H1 (cell line): Measurements from ENCODE around the gene DOLK. TPM values are rescaled to one million over a fixed set of nuclear protein-coding genes. Genes with fewer than 3 reads are reported as not detected.
A peak's percentile ranks its signal among the peaks of the same experiment; 100 is the strongest.

Source experiments
- CTCF ChIA-PET: fragments of 300-600 bp; sonication (Branson Sonifier 250); formaldehyde crosslinking; loops from one replicate; lab custom pipeline; 2021; ENCODE audit not compliant: partially characterized antibody; lab: Charles Lee
- POLR2A ChIA-PET: fragments of 300-600 bp; sonication (Branson Sonifier 250); formaldehyde crosslinking; loops from one replicate; lab custom pipeline; 2021; ENCODE audit warnings: inconsistent platforms; ENCODE audit not compliant: partially characterized antibody; lab: Charles Lee
- DNase-seq, 2 experiments: peaks; one replicate each; pipeline versions ENCODE4 v3.0.0 to v3.0.0-alpha.2; 2010 to 2022; ENCODE audit warnings: low spot score in 2 of 2, low read depth in 1 of 2, mixed read lengths in 1 of 2
- FAIRE-seq: peaks from 2 replicates; lab custom pipeline; 2011; peaks lifted over from hg19 to GRCh38; lab: Jason Lieb, UNC
- H2AFZ ChIP-seq: 2 replicates; pipeline ENCODE4 v1.8.1; 2012; ENCODE audit warnings: low read length, inconsistent platforms
- H2AK5ac ChIP-seq: 2 replicates; pipeline ENCODE4 v1.6.1; 2013; ENCODE audit warnings: low read depth, low read length
- H2BK120ac ChIP-seq: replicated peaks from 2 replicates; pipeline ENCODE3; 2013; ENCODE audit warnings: low read depth, low read length, inconsistent platforms
- H2BK12ac ChIP-seq: 2 replicates; pipeline ENCODE4 v1.6.1; 2013; ENCODE audit warnings: low read depth, low read length
- H2BK15ac ChIP-seq: 2 replicates; pipeline ENCODE4 v1.6.1; 2013; ENCODE audit warnings: low read length
- H2BK20ac ChIP-seq: 2 replicates; pipeline ENCODE4 v1.6.1; 2013; ENCODE audit warnings: low read length
- H2BK5ac ChIP-seq: 2 replicates; pipeline ENCODE4 v1.6.1; 2013; ENCODE audit warnings: low read depth, low read length
- H3K14ac ChIP-seq: 2 replicates; pipeline ENCODE4 v1.6.1; 2013; ENCODE audit warnings: inconsistent platforms; ENCODE audit not compliant: insufficient read length
- H3K18ac ChIP-seq: 2 replicates; pipeline ENCODE4 v1.6.1; 2013; ENCODE audit warnings: low read length; ENCODE audit errors: extremely low read depth
- H3K23ac ChIP-seq: 2 replicates; pipeline ENCODE4 v1.6.1; 2013; ENCODE audit warnings: inconsistent platforms; ENCODE audit not compliant: insufficient read length
- H3K23me2 ChIP-seq: 2 replicates; pipeline ENCODE4 v1.6.1; 2013; ENCODE audit warnings: low read depth, low read length
- H3K27ac ChIP-seq: 2 replicates; pipeline ENCODE4 v1.6.1; 2011; ENCODE audit warnings: low read depth, low read length, inconsistent platforms
- H3K27me3 ChIP-seq, 4 experiments: replicated peaks in 1 of 4; 1 replicate in 1 of 4; 2 replicates in 3 of 4; pipeline versions ENCODE4 v1.6.1 to v1.8.1; 2011 to 2013; ENCODE audit warnings: low read length in 3 of 4, mild to moderate bottlenecking in 3 of 4, inconsistent platforms in 2 of 4, mixed read lengths in 2 of 4, moderate library complexity in 1 of 4; ENCODE audit not compliant: control insufficient read depth in 3 of 4, insufficient read depth in 3 of 4; ENCODE audit errors: extremely low read depth in 1 of 4
- H3K36me3 ChIP-seq, 4 experiments: 2 replicates each; pipeline versions ENCODE4 v1.6.1 to v1.8.1; 2011 to 2013; ENCODE audit warnings: mild to moderate bottlenecking in 4 of 4, low read length in 3 of 4, moderate library complexity in 2 of 4, control low read depth in 1 of 4, inconsistent platforms in 1 of 4; ENCODE audit not compliant: insufficient read depth in 4 of 4, control insufficient read depth in 2 of 4
- H3K4ac ChIP-seq: replicated peaks from 2 replicates; pipeline ENCODE3; 2013; ENCODE audit warnings: low read length, low read depth, mixed read lengths, inconsistent platforms; ENCODE audit not compliant: insufficient read length
- H3K4me1 ChIP-seq, 4 experiments: replicated peaks in 1 of 4; 1 replicate in 1 of 4; 2 replicates in 3 of 4; pipeline versions ENCODE4 v1.6.1 to v1.8.1; 2011 to 2013; ENCODE audit warnings: low read length in 3 of 4, inconsistent platforms in 2 of 4, mixed read lengths in 1 of 4; ENCODE audit not compliant: insufficient read depth in 4 of 4, control insufficient read depth in 3 of 4
- H3K4me2 ChIP-seq, 2 experiments: 2 replicates each; pipeline versions ENCODE4 v1.6.1 to v1.8.1; 2011 to 2013; ENCODE audit warnings: low read depth in 2 of 2, low read length in 2 of 2, control low read depth in 1 of 2, inconsistent platforms in 1 of 2, mild to moderate bottlenecking in 1 of 2; ENCODE audit not compliant: insufficient read depth in 1 of 2
- H3K4me3 ChIP-seq, 4 experiments: fragments of 200-600, 300-600 bp in 1 of 4; sonication (generic), shearing (Covaris generic), sonication (Bioruptor Twin) in 1 of 4; 2 replicates each; pipeline versions ENCODE4 v1.5.1 to v1.8.1; 2011 to 2016; ENCODE audit warnings: low read length in 4 of 4, low read depth in 3 of 4, control low read depth in 2 of 4, inconsistent platforms in 2 of 4, mild to moderate bottlenecking in 2 of 4, mixed read lengths in 1 of 4, moderate library complexity in 1 of 4; ENCODE audit not compliant: insufficient read depth in 2 of 4; ENCODE audit errors: extremely low read depth in 1 of 4
- H3K56ac ChIP-seq: replicated peaks from 2 replicates; pipeline ENCODE3; 2013; ENCODE audit warnings: low read depth, mild to moderate bottlenecking, mixed read lengths, low read length, inconsistent platforms; ENCODE audit not compliant: insufficient read length
- H3K79me1 ChIP-seq: 2 replicates; pipeline ENCODE4 v1.6.1; 2013; ENCODE audit warnings: low read depth, low read length, control low read depth
- H3K79me2 ChIP-seq, 2 experiments: 2 replicates each; pipeline versions ENCODE4 v1.6.1 to v1.8.1; 2012 to 2013; ENCODE audit warnings: low read length in 2 of 2, mild to moderate bottlenecking in 2 of 2, inconsistent platforms in 1 of 2; ENCODE audit not compliant: insufficient read depth in 2 of 2, control insufficient read depth in 1 of 2
- H3K9ac ChIP-seq, 4 experiments: replicated peaks in 1 of 4; 1 replicate in 1 of 4; 2 replicates in 3 of 4; pipeline versions ENCODE4 v1.6.1 to v1.8.1; 2011 to 2013; ENCODE audit warnings: low read depth in 3 of 4, low read length in 3 of 4, control low read depth in 2 of 4, mild to moderate bottlenecking in 2 of 4, moderate library complexity in 2 of 4, inconsistent platforms in 1 of 4; ENCODE audit errors: extremely low read depth in 1 of 4
- H3K9me3 ChIP-seq, 2 experiments: 2 replicates each; pipeline versions ENCODE4 v1.6.1 to v1.8.1; 2012 to 2013; ENCODE audit warnings: mild to moderate bottlenecking in 2 of 2, moderate library complexity in 2 of 2, control low read depth in 1 of 2, inconsistent platforms in 1 of 2, low read depth in 1 of 2, low read length in 1 of 2, mixed read lengths in 1 of 2; ENCODE audit not compliant: insufficient read depth in 2 of 2
- H4K20me1 ChIP-seq, 2 experiments: replicated peaks in 1 of 2; 2 replicates each; pipeline versions ENCODE3 to v1.8.1; 2011 to 2013; ENCODE audit warnings: inconsistent platforms in 2 of 2, low read length in 2 of 2, mild to moderate bottlenecking in 1 of 2; ENCODE audit not compliant: insufficient read depth in 2 of 2, control insufficient read depth in 1 of 2
- H4K5ac ChIP-seq: 2 replicates; pipeline ENCODE4 v1.6.1; 2013; ENCODE audit warnings: low read length, low read depth, mixed read lengths, inconsistent platforms; ENCODE audit not compliant: insufficient read length
- H4K8ac ChIP-seq: 2 replicates; pipeline ENCODE4 v1.8.0; 2013; ENCODE audit warnings: mild to moderate bottlenecking, moderate library complexity, low read length, inconsistent platforms; ENCODE audit not compliant: insufficient read depth; ENCODE audit errors: extremely low read depth
- H4K91ac ChIP-seq: replicated peaks from 2 replicates; pipeline ENCODE3; 2013; ENCODE audit warnings: low read length, mixed read lengths, inconsistent platforms; ENCODE audit not compliant: insufficient read length
- CBX5 ChIP-seq: fragments of 300-800, 300-1000 bp; sonication (generic); IDR thresholded peaks from 2 replicates; pipeline ENCODE4 v1.7.1; 2016; ENCODE audit warnings: antibody characterized with exemption, low read length, low read depth
- CREB1 ChIP-seq: IDR thresholded peaks from 2 replicates; pipeline ENCODE4 v1.6.1; 2012; ENCODE audit warnings: inconsistent platforms
- PHF8 ChIP-seq: fragments of 200-600 bp; sonication (generic); conservative IDR thresholded peaks from 2 replicates; pipeline ENCODE4 v1.7.1; 2012; ENCODE audit warnings: low read depth, mild to moderate bottlenecking, inconsistent platforms, low read length, moderate library complexity
- WGBS, 2 experiments: shearing (Covaris generic) in 1 of 2; methylation state at CpG; one replicate each; pipeline versions ENCODE4 v1.1.6 to v1.1.7; 2013 to 2015; ENCODE audit warnings: low lambda C conversion rate in 2 of 2, mixed read lengths in 2 of 2, inconsistent platforms in 1 of 2, low coverage in 1 of 2, missing lambda C conversion rate in 1 of 2; ENCODE audit not compliant: insufficient replicate concordance in 2 of 2, insufficient coverage in 1 of 2, insufficient read length in 1 of 2; ENCODE audit errors: extremely low coverage in 1 of 2, missing lambda C conversion rate in 1 of 2; 5-methylcytosine and 5-hydroxymethylcytosine counted together
- polyA plus RNA-seq, 7 experiments: library from polyadenylated mRNA; depleted of rRNA in 3 of 7; stranded (reverse) in 5 of 7; unstranded in 2 of 7; fragments of >200 nt in 5 of 7; fragments of 200-250 nt in 2 of 7; gene quantifications; 1 replicate in 5 of 7; 2 replicates in 1 of 7; 4 replicates in 1 of 7; pipeline versions ENCODE4 v1.2.1 to v1.2.3, GENCODE V29; 2011 to 2013; ENCODE audit warnings: missing spikeins in 2 of 7, mixed read lengths in 2 of 7
- total RNA-seq: library from RNA; stranded (reverse); fragmentation: NEBNext Ultra II Directional; extraction: Animal tissue kit (Norgen Biotek cat#: 25700); gene quantifications from 2 replicates; pipeline ENCODE4 v1.2.1, GENCODE V29; 2021

DOLK gene
- total and polyA plus RNA-seq, 2 of the 8 experiments (the other 6 are each of a cell fraction or from before 2014, with no cell fraction given), result 17.2 to 44.3 TPM

- Histone ChIP-seq H3K4me2 (peak overlapping the region; percentile 87 to 92), H2AFZ (0 out of 2 replicates have a peak overlapping the region, but pooled peaks have one; percentile 36), H2BK12ac (0 out of 2 replicates have a peak overlapping the region, but pooled peaks have one; percentile 14), H3K56ac (peak overlapping the region; percentile 95), H2BK15ac (no peak overlapping the region), H3K9ac (peak overlapping the region; percentile 78 to 93 (median 86); a peak in 6 of 7 replicates), H3K27ac (peak overlapping the region; percentile 72), H3K4me3 (peak overlapping the region; percentile 74 to 96 (median 92)), H3K27me3 (no peaks in the 10 kb centered on the region), H2BK120ac (no peak overlapping the region), H3K18ac (peak overlapping the region; percentile 90; the same call in 1 of the 2 replicates), H3K23ac (no peak overlapping the region), H3K4me1 (peaks cover 0 to 9% (median 6%) of the 10 kb centered on the region in 4 experiments; a peak in 3 of 7 replicates), H3K9me3 (no peaks in the 10 kb centered on the region), H3K4ac (peak overlapping the region; percentile 69), H3K36me3 (peaks cover 0 to 26% (median 8%) of the 10 kb centered on the region in 4 experiments; a peak in 5 of 8 replicates), H2BK20ac (no peak overlapping the region), H3K23me2 (peaks cover 13% of the 10 kb centered on the region), H4K5ac (peak overlapping the region; percentile 91), H4K8ac (peak overlapping the region; percentile 96), H3K79me1 (peaks cover 10% of the 10 kb centered on the region), H3K14ac (no peak overlapping the region), H2BK5ac (peak overlapping the region; percentile 83), H4K20me1 (peaks cover 0 to 1% of the 10 kb centered on the region in 2 experiments), H3K79me2 (peaks cover 0 to 17% of the 10 kb centered on the region in 2 experiments; a peak in 1 of 4 replicates), H2AK5ac (no peak overlapping the region), H4K91ac (no peak overlapping the region)
- DNase-seq (no peak), FAIRE-seq (no peak)
- TF ChIP-seq PHF8 (peak; percentile 91; the same call in 1 of the 2 replicates), CREB1 (no peak), CBX5 (no peak)
- ChIA-PET POLR2A (interaction anchor here (0.7 to 2.1 kb wide), 3 partner anchors 10 to 127 kb away, joined by 3 to 6 read pairs (median 3); no protein-coding TSS in a partner anchor), CTCF (no interaction called here)
- WGBS, 2 experiments, result 0% methylated on average over 17 of the region's 20 CpGs; no CpG with 5 or more reads in 1 of the 2 experiments
Measured at GRCh38 chr9:128947277-128947526, 201 bp downstream of the DOLK start.
